WTC11 (cell line): ENCODE measurements around the gene ZZZ3. TPM values are rescaled to one million over a fixed set of nuclear protein-coding genes. Genes with fewer than 3 reads are reported as not detected.

Experiments
- ATAC-seq: fragments of 200-7000 bp; cut with Tn5 transposase; 2 replicates; pipeline ENCODE4 v1.10.0; 2021; ENCODE audit warnings: mild to moderate bottlenecking, moderate library complexity
- CTCF ChIA-PET: fragments of 300-600 bp; sonication (Branson Sonifier 250); formaldehyde crosslinking; loops from one replicate; lab custom pipeline; 2021; ENCODE audit warnings: antibody characterized with exemption; lab: Charles Lee
- POLR2A ChIA-PET: fragments of 350-600 bp; sonication (Branson Sonifier 250); formaldehyde crosslinking; loops from one replicate; lab custom pipeline; 2021; ENCODE audit warnings: antibody characterized with exemption; lab: Charles Lee
- DNase-seq: peaks from one replicate; pipeline ENCODE4 v3.0.0; 2021; ENCODE audit warnings: low spot score
- H3K27ac Mint-ChIP-seq: 2 replicates; pipeline ENCODE4 v1.8.0; 2021; ENCODE audit warnings: mixed read lengths
- H3K27me3 Mint-ChIP-seq: 2 replicates; pipeline ENCODE4 v1.8.0; 2021; ENCODE audit warnings: low read depth, mild to moderate bottlenecking, moderate library complexity, mixed read lengths
- H3K36me3 Mint-ChIP-seq: 2 replicates; pipeline ENCODE4 v1.8.0; 2021; ENCODE audit warnings: mixed read lengths
- H3K4me1 Mint-ChIP-seq: 2 replicates; pipeline ENCODE4 v1.8.0; 2022; ENCODE audit warnings: mixed read lengths
- H3K4me3 Mint-ChIP-seq: 2 replicates; pipeline ENCODE4 v1.8.0; 2021; ENCODE audit warnings: mild to moderate bottlenecking, moderate library complexity, mixed read lengths
- H3K9me3 Mint-ChIP-seq: 2 replicates; pipeline ENCODE4 v1.8.0; 2021; ENCODE audit warnings: mixed read lengths
- ATF3 ChIP-seq: sonication (generic); formaldehyde crosslinking; conservative IDR thresholded peaks from 2 replicates; pipeline ENCODE4 v1.8.1; 2022; ENCODE audit warnings: mild to moderate bottlenecking, missing genetic modification reagents
- E2F1 ChIP-seq: sonication (generic); formaldehyde crosslinking; IDR thresholded peaks from 2 replicates; pipeline ENCODE4 v1.8.0; 2022; ENCODE audit warnings: mild to moderate bottlenecking, missing genetic modification reagents
- E2F4 ChIP-seq: sonication (generic); formaldehyde crosslinking; IDR thresholded peaks from 2 replicates; pipeline ENCODE4 v1.8.1; 2022; ENCODE audit warnings: low read depth, mild to moderate bottlenecking, moderate library complexity, missing genetic modification reagents, borderline replicate concordance
- ESRRA ChIP-seq: sonication (generic); formaldehyde crosslinking; IDR thresholded peaks from 2 replicates; pipeline ENCODE4 v1.8.1; 2022; ENCODE audit warnings: mild to moderate bottlenecking, missing genetic modification reagents, borderline replicate concordance
- FOXK1 ChIP-seq: sonication (generic); formaldehyde crosslinking; IDR thresholded peaks from 2 replicates; pipeline ENCODE4 v1.8.0; 2022; ENCODE audit warnings: mild to moderate bottlenecking, moderate library complexity, missing genetic modification reagents
- FOXP4 ChIP-seq: sonication (generic); formaldehyde crosslinking; IDR thresholded peaks from 2 replicates; pipeline ENCODE4 v1.8.0; 2022; ENCODE audit warnings: mild to moderate bottlenecking, missing genetic modification reagents
- GTF2I ChIP-seq: fragments of 250-450 bp; sonication (Bioruptor Pico); conservative IDR thresholded peaks from 2 replicates; pipeline ENCODE4 v1.4.0; 2021; ENCODE audit warnings: mild to moderate bottlenecking
- HMGXB4 ChIP-seq: sonication (generic); formaldehyde crosslinking; IDR thresholded peaks from 2 replicates; pipeline ENCODE4 v1.8.1; 2023; ENCODE audit warnings: mild to moderate bottlenecking, moderate library complexity, missing genetic modification reagents
- MYBL2 ChIP-seq: sonication (generic); formaldehyde crosslinking; IDR thresholded peaks from 2 replicates; pipeline ENCODE4 v1.8.1; 2023; ENCODE audit warnings: mild to moderate bottlenecking, moderate library complexity, missing genetic modification reagents
- NFYB ChIP-seq: sonication (generic); formaldehyde crosslinking; conservative IDR thresholded peaks from 2 replicates; pipeline ENCODE4 v1.8.0; 2022; ENCODE audit warnings: low read depth, missing genetic modification reagents
- PRDM15 ChIP-seq: sonication (generic); formaldehyde crosslinking; IDR thresholded peaks from 2 replicates; pipeline ENCODE4 v1.8.0; 2022; ENCODE audit warnings: missing genetic modification reagents
- STAT6 ChIP-seq: sonication (generic); formaldehyde crosslinking; conservative IDR thresholded peaks from 2 replicates; pipeline ENCODE4 v1.8.1; 2023; ENCODE audit warnings: mild to moderate bottlenecking, low read depth, missing genetic modification reagents, moderate library complexity
- USF1 ChIP-seq: sonication (generic); formaldehyde crosslinking; IDR thresholded peaks from 2 replicates; pipeline ENCODE4 v1.8.0; 2022; ENCODE audit warnings: mild to moderate bottlenecking, missing genetic modification reagents
- USF2 ChIP-seq: sonication (generic); formaldehyde crosslinking; IDR thresholded peaks from 2 replicates; pipeline ENCODE4 v1.8.1; 2023; ENCODE audit warnings: mild to moderate bottlenecking, missing genetic modification reagents, moderate library complexity
- ZNF138 ChIP-seq: sonication (generic); formaldehyde crosslinking; conservative IDR thresholded peaks from 2 replicates; pipeline ENCODE4 v1.8.1; 2022; ENCODE audit warnings: mild to moderate bottlenecking, moderate library complexity, missing genetic modification reagents
- ZNF396 ChIP-seq: fragments of 250-450 bp; sonication (Bioruptor Pico); IDR thresholded peaks from 2 replicates; pipeline ENCODE4 v1.8.0; 2021; ENCODE audit warnings: mild to moderate bottlenecking, moderate library complexity, borderline replicate concordance
- ZNF512 ChIP-seq: sonication (generic); formaldehyde crosslinking; IDR thresholded peaks from 2 replicates; pipeline ENCODE4 v1.8.1; 2022; ENCODE audit warnings: missing genetic modification reagents, borderline replicate concordance
- total RNA-seq: library from RNA; stranded (reverse); gene quantifications from 3 replicates; pipeline ENCODE4 v1.2.3, GENCODE V29; 2021

Gene ZZZ3
- total RNA-seq, 1 experiment from 2014 or later = 43.5 TPM

- no peak for TF ChIP-seq GTF2I (CRISPR knock-in tag)
- TF ChIP-seq NFYB = no peak
- TF ChIP-seq USF2 (CRISPR knock-in tag) = no peak
- TF ChIP-seq E2F4 (CRISPR knock-in tag) = no peak
- TF ChIP-seq E2F1 (CRISPR knock-in tag) = no peak
- no peak for TF ChIP-seq ESRRA
- TF ChIP-seq, all 79 proteins: peak for 0
These were observed 23.9 kb upstream of the ZZZ3 start (continued) for GRCh38 chr1:77706321-77706720.

- TF ChIP-seq FOXK1 (CRISPR knock-in tag) (no peak), ATF3 (no peak), MYBL2 (no peak), ZNF512 (CRISPR knock-in tag) (no peak), STAT6 (no peak), FOXP4 (no peak), HMGXB4 (CRISPR knock-in tag) (no peak), ZNF138 (no peak), USF1 (CRISPR knock-in tag) (no peak), ZNF396 (CRISPR knock-in tag) (no peak), PRDM15 (CRISPR knock-in tag) (no peak), GTF2I (CRISPR knock-in tag) (no peak), USF2 (CRISPR knock-in tag) (no peak)
- no peaks in the 10 kb centered on the region for H3K4me1 Mint-ChIP-seq
- H3K9me3 Mint-ChIP-seq = peaks cover under 1% of the 10 kb centered on the region
- POLR2A ChIA-PET = no interaction called here
- H3K27me3 Mint-ChIP-seq = no peaks in the 10 kb centered on the region
- peaks cover 6% of the 10 kb centered on the region for H3K36me3 Mint-ChIP-seq
- H3K27ac Mint-ChIP-seq = no peak overlapping the region
- DNase-seq (no peak), ATAC-seq (no peak)
- CTCF ChIA-PET = no interaction called here
- no peak overlapping the region for H3K4me3 Mint-ChIP-seq
These were observed 22.3 kb upstream of the ZZZ3 start for GRCh38 chr1:77704736-77705135.
